ACHN (cell line): ENCODE data around the gene OLFM1.
"Not testable (repeated sequence)": the region's sequence is repeated elsewhere in the genome, so short reads cannot be mapped to it uniquely, and the experiment has no call there.

Experiments used
- DNase-seq: peaks from one replicate; pipeline ENCODE4 v3.0.0-alpha.2; 2015
- in situ Hi-C: cut with HindIII; loops from 2 replicates; pipeline ENCODE4 v1.10.0; 2017; ENCODE audit warnings: low sequenced_read_pairs, low pct_ligation_motif_present, low pct_unique_long_range_greater_than_20kb

The OLFM1 gene

GRCh38 chr9:135053133-135053532 lies 34.3 kb upstream of the OLFM1 start:
- in situ Hi-C loops: no loop called here
- no peak for DNase-seq

GRCh38 chr9:135055181-135055580 lies 32.3 kb upstream of the OLFM1 start:
- DNase-seq: no peak
- in situ Hi-C loops: no loop called here

GRCh38 chr9:135056541-135056940 lies 30.9 kb upstream of the OLFM1 start:
- no peak for DNase-seq
- in situ Hi-C loops: no loop called here

- in situ Hi-C loops: no loop called here
- no peak for DNase-seq
These were observed 26.9 kb upstream of the OLFM1 start for GRCh38 chr9:135060461-135061116.

- in situ Hi-C loops: no loop called here
- DNase-seq: no peak
These were observed 26.0 kb upstream of the OLFM1 start for GRCh38 chr9:135061441-135061840.

- in situ Hi-C loops: no loop called here
These were observed 25.2 kb upstream of the OLFM1 start for GRCh38 chr9:135062254-135062653.

GRCh38 chr9:135063466-135063865 lies 24.0 kb upstream of the OLFM1 start:
- in situ Hi-C loops, DNase-seq: not testable (repeated sequence)

More at GRCh38 chr9:135062254-135062653, 25.2 kb upstream of the OLFM1 start:
- no peak for DNase-seq

- in situ Hi-C loops, DNase-seq: not testable (repeated sequence)
These were observed 23.6 kb upstream of the OLFM1 start for GRCh38 chr9:135063888-135064287.

GRCh38 chr9:135065151-135065550 lies 22.3 kb upstream of the OLFM1 start:
- no peak for DNase-seq
- in situ Hi-C loops: no loop called here

GRCh38 chr9:135065804-135066203 lies 21.7 kb upstream of the OLFM1 start:
- in situ Hi-C loops: no loop called here
- DNase-seq: no peak

GRCh38 chr9:135066291-135066690 lies 21.2 kb upstream of the OLFM1 start:
- in situ Hi-C loops: no loop called here
- no peak for DNase-seq

- in situ Hi-C loops: no loop called here
These were observed 20.3 kb upstream of the OLFM1 start for GRCh38 chr9:135067096-135067710.

GRCh38 chr9:135068776-135069415 lies 18.6 kb upstream of the OLFM1 start:
- in situ Hi-C loops: no loop called here

More at GRCh38 chr9:135067096-135067710, 20.3 kb upstream of the OLFM1 start:
- no peak for DNase-seq

GRCh38 chr9:135069558-135070197 lies 17.8 kb upstream of the OLFM1 start:
- in situ Hi-C loops: no loop called here
- DNase-seq: no peak

More at GRCh38 chr9:135068776-135069415, 18.6 kb upstream of the OLFM1 start:
- DNase-seq: no peak

- in situ Hi-C loops: no loop called here
- no peak for DNase-seq
These were observed 17.1 kb upstream of the OLFM1 start for GRCh38 chr9:135070198-135070951.

- in situ Hi-C loops: no loop called here
- DNase-seq: no peak
These were observed 16.3 kb upstream of the OLFM1 start for GRCh38 chr9:135070964-135071735.

- in situ Hi-C loops: no loop called here
- DNase-seq: no peak
These were observed 14.3 kb upstream of the OLFM1 start for GRCh38 chr9:135073081-135073740.
